ENCODE results near the gene USP14. TPM values are rescaled to one million over a fixed set of nuclear protein-coding genes. Genes with fewer than 3 reads are reported as not detected.

USP14 gene
- total and polyA plus RNA-seq, 2 donors (not counting 3 experiments of a cell fraction or from before 2014, with no cell fraction given), result 13.2 to 98.4 TPM

- DNase-seq (ENCODE audit: low read depth, low spot score), result no peak
- Histone ChIP-seq H3K27ac (ENCODE audit: insufficient read depth, low read depth, low read length) (no peak overlapping the region), H4K20me1 (replicated peaks; ENCODE audit: control insufficient read depth, extremely low read depth, insufficient read depth, low read length) (no peaks in the 10 kb centered on the region), H3K9me1 (replicated peaks; ENCODE audit: control insufficient read depth, extremely low read depth, insufficient read depth, low read length) (no peaks in the 10 kb centered on the region), H3K27me3 (ENCODE audit: control insufficient read depth in 2 of 2, insufficient read depth in 2 of 2, low read length in 2 of 2) (no peaks in the 10 kb centered on the region), H3K79me2 (ENCODE audit: control insufficient read depth, insufficient read depth, low read length) (no peaks in the 10 kb centered on the region), H2AFZ (ENCODE audit: low read depth, low read length) (no peak overlapping the region), H3K4me2 (ENCODE audit: insufficient read depth, low read length) (no peak overlapping the region), H3K36me3 (ENCODE audit: control insufficient read depth in 2 of 2, extremely low read depth in 1 of 2, insufficient read depth in 2 of 2, low read length in 2 of 2) (peaks cover 17 to 39% of the 10 kb centered on the region in 2 experiments), H3K4me3 (replicated peaks in 1 of 3; ENCODE audit: insufficient read depth in 1 of 3, low read depth in 1 of 3, low read length in 3 of 3) (no peak overlapping the region), H3K9ac (replicated peaks; ENCODE audit: extremely low read depth, insufficient read depth, low read length) (no peak overlapping the region), H3K4me1 (ENCODE audit: control insufficient read depth, extremely low read depth, insufficient read depth, low read length) (peaks cover 9% of the 10 kb centered on the region), H3K9me3 (replicated peaks; ENCODE audit: control insufficient read depth, insufficient read depth, low read length) (no peaks in the 10 kb centered on the region)
- TF ChIP-seq POLR2A (IDR thresholded peaks at IDR 0.05; ENCODE audit: low read depth, low read length) (no peak), GATA2 (IDR thresholded peaks at IDR 0.05; ENCODE audit: insufficient read depth, insufficient read length, low read depth, low read length) (no peak), MYC (IDR thresholded peaks at IDR 0.05; ENCODE audit: low read depth, low read length) (no peak), JUN (IDR thresholded peaks at IDR 0.05; ENCODE audit: borderline replicate concordance, insufficient read depth, insufficient read length, low read depth) (no peak), POLR2AphosphoS5 (IDR thresholded peaks at IDR 0.05; ENCODE audit: insufficient read depth, low read depth, low read length) (no peak), CTCF (IDR thresholded peaks at IDR 0.05; ENCODE audit: extremely low read depth in 1 of 2, insufficient read depth in 1 of 2, low read depth in 1 of 2, low read length in 2 of 2) (no peak), FOS (IDR thresholded peaks at IDR 0.05; ENCODE audit: borderline replicate concordance, insufficient read depth, low read length) (no peak), MAX (IDR thresholded peaks at IDR 0.05; ENCODE audit: insufficient read depth, insufficient read length) (no peak), EZH2 (IDR thresholded peaks at IDR 0.05; ENCODE audit: borderline replicate concordance, low read depth, low read length, severe bottlenecking) (no peak)
- intact Hi-C loops (cut with micrococcal nuclease), result no loop called here
- dilution Hi-C loops (cut with MboI; ENCODE audit: extremely low pct_ligation_motif_present, low sequenced_read_pairs), result no loop called here
- BruUV-seq (replicated peaks), result no TSS peak
- POLR2A ChIA-PET, result no interaction called here
- CTCF ChIA-PET, result interaction anchor here (0.7 to 1.0 kb wide), 2 partner anchors 18 to 45 kb away, joined by 3 read pairs; no protein-coding TSS in a partner anchor
- FAIRE-seq, result no peak
These were observed 55.1 kb downstream of the USP14 start for GRCh38 chr18:213505-213904.
